Measurements from ENCODE around the gene ASPSCR1. TPM values are rescaled to one million over a fixed set of nuclear protein-coding genes. Genes with fewer than 3 reads are reported as not detected.
A peak's percentile ranks its signal among the peaks of the same experiment; 100 is the strongest.

The ASPSCR1 gene
- total and polyA plus RNA-seq, 2 of the 13 experiments (the other 11 are each of a cell fraction or from before 2014, with no cell fraction given), result 274 to 314 TPM

DNA sequence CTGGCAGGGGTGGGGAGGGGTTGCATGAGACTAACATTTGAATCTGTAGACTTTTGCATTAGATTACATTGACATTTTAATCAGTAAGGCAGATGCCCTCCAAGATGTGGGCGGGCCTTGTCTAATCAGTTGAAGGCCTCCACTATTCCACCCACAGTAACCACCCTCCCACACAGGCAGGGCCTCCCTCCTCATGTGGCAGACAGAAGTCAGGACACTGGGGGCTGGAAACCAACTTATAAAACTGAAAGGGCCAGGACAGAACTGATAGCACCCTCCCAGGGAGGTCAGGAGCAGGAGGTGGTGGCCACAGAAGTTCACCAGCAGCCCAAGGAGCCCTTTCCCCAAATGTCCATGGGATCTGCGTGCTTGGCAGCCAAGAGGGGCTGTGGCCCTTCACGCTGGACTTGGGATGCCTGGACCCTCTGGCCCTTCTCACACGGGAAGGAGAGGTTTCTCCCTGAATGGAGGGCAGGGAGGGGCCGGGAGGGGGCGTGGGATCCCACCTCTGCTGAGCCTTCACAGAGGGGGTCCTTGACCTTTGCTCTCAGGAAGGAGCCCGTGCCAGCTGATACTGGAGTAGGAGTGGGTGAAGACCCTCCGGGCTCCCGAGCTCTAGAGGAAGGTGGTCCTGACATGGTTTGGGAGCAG is 45.0 kb upstream of the ASPSCR1 start (continued):
- TF ChIP-seq, protein P1, sequence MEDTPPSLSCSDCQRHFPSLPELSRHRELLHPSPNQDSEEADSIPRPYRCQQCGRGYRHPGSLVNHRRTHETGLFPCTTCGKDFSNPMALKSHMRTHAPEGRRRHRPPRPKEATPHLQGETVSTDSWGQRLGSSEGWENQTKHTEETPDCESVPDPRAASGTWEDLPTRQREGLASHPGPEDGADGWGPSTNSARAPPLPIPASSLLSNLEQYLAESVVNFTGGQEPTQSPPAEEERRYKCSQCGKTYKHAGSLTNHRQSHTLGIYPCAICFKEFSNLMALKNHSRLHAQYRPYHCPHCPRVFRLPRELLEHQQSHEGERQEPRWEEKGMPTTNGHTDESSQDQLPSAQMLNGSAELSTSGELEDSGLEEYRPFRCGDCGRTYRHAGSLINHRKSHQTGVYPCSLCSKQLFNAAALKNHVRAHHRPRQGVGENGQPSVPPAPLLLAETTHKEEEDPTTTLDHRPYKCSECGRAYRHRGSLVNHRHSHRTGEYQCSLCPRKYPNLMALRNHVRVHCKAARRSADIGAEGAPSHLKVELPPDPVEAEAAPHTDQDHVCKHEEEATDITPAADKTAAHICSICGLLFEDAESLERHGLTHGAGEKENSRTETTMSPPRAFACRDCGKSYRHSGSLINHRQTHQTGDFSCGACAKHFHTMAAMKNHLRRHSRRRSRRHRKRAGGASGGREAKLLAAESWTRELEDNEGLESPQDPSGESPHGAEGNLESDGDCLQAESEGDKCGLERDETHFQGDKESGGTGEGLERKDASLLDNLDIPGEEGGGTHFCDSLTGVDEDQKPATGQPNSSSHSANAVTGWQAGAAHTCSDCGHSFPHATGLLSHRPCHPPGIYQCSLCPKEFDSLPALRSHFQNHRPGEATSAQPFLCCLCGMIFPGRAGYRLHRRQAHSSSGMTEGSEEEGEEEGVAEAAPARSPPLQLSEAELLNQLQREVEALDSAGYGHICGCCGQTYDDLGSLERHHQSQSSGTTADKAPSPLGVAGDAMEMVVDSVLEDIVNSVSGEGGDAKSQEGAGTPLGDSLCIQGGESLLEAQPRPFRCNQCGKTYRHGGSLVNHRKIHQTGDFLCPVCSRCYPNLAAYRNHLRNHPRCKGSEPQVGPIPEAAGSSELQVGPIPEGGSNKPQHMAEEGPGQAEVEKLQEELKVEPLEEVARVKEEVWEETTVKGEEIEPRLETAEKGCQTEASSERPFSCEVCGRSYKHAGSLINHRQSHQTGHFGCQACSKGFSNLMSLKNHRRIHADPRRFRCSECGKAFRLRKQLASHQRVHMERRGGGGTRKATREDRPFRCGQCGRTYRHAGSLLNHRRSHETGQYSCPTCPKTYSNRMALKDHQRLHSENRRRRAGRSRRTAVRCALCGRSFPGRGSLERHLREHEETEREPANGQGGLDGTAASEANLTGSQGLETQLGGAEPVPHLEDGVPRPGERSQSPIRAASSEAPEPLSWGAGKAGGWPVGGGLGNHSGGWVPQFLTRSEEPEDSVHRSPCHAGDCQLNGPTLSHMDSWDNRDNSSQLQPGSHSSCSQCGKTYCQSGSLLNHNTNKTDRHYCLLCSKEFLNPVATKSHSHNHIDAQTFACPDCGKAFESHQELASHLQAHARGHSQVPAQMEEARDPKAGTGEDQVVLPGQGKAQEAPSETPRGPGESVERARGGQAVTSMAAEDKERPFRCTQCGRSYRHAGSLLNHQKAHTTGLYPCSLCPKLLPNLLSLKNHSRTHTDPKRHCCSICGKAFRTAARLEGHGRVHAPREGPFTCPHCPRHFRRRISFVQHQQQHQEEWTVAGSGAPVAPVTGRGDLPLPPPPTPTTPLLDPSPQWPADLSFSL (CRISPR knock-in tag; IDR thresholded peaks at IDR 0.05), result peak; percentile 10; the same call in 1 of the 2 replicates
- TF ChIP-seq ZNF234 (CRISPR knock-in tag; conservative IDR thresholded peaks at IDR 0.05) (no peak), POLR2G (IDR thresholded peaks at IDR 0.05; ENCODE audit: low read depth, low read length) (peak; percentile 7; the same call in 1 of the 2 replicates), PAF1 (CRISPR knock-in tag; IDR thresholded peaks at IDR 0.05) (peak; percentile 33), MTA3 (CRISPR knock-in tag; IDR thresholded peaks at IDR 0.05) (no peak), ZMAT3 (CRISPR knock-in tag; conservative IDR thresholded peaks at IDR 0.05) (no peak), NAIF1 (CRISPR knock-in tag; IDR thresholded peaks at IDR 0.05; ENCODE audit: borderline replicate concordance) (no peak), ZMYM4 (CRISPR knock-in tag; IDR thresholded peaks at IDR 0.05) (no peak), RBM22 (optimal IDR thresholded peaks at IDR 0.05; ENCODE audit: low read length) (peak; percentile 12), KDM1A (CRISPR knock-in tag; IDR thresholded peaks at IDR 0.05) (no peak), SRF (IDR thresholded peaks at IDR 0.05; ENCODE audit: low read depth, low read length) (no peak), HOXD1 (CRISPR knock-in tag; IDR thresholded peaks at IDR 0.05) (no peak), ZNF44 (CRISPR knock-in tag; IDR thresholded peaks at IDR 0.05) (no peak)
- TF ChIP-seq, protein P2, sequence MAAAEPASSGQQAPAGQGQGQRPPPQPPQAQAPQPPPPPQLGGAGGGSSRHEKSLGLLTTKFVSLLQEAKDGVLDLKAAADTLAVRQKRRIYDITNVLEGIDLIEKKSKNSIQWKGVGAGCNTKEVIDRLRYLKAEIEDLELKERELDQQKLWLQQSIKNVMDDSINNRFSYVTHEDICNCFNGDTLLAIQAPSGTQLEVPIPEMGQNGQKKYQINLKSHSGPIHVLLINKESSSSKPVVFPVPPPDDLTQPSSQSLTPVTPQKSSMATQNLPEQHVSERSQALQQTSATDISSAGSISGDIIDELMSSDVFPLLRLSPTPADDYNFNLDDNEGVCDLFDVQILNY (CRISPR knock-in tag; conservative IDR thresholded peaks at IDR 0.05), result no peak
